ENCODE results near the gene PRXL2B.
A peak's percentile ranks its signal among the peaks of the same experiment; 100 is the strongest.
"Not testable (repeated sequence)": the region's sequence is repeated elsewhere in the genome, so short reads cannot be mapped to it uniquely, and the experiment has no call there.

PRXL2B gene

GRCh38 chr1:2564006-2564814, 22.4 kb upstream of the PRXL2B start:
- no peak for DNase-seq

GRCh38 chr1:2564815-2565374, 21.7 kb upstream of the PRXL2B start:
- DNase-seq: no peak

- DNase-seq: no peak
Measured at GRCh38 chr1:2566101-2567045, 20.2 kb upstream of the PRXL2B start.

GRCh38 chr1:2567083-2567679, 19.4 kb upstream of the PRXL2B start:
- DNase-seq: no peak

GRCh38 chr1:2568187-2568816, 18.3 kb upstream of the PRXL2B start:
- not testable (repeated sequence) for DNase-seq

- DNase-seq: no peak
Measured at GRCh38 chr1:2569060-2569459, 17.5 kb upstream of the PRXL2B start.

GRCh38 chr1:2569703-2570102, 16.9 kb upstream of the PRXL2B start:
- DNase-seq: not testable (repeated sequence)

- DNase-seq: no peak
Measured at GRCh38 chr1:2570332-2570731, 16.2 kb upstream of the PRXL2B start.

- DNase-seq: no peak
Measured at GRCh38 chr1:2571348-2571747, 15.2 kb upstream of the PRXL2B start.

GRCh38 chr1:2573250-2573920, 13.2 kb upstream of the PRXL2B start:
- no peak for DNase-seq

GRCh38 chr1:2574350-2574749, 12.2 kb upstream of the PRXL2B start:
- no peak for DNase-seq

GRCh38 chr1:2575801-2576663, 10.5 kb upstream of the PRXL2B start:
- DNase-seq: no peak

- DNase-seq: not testable (repeated sequence)
Measured at GRCh38 chr1:2577565-2578075, 9.0 kb upstream of the PRXL2B start.

GRCh38 chr1:2578758-2579118, 7.8 kb upstream of the PRXL2B start:
- no peak for DNase-seq

- DNase-seq: no peak
Measured at GRCh38 chr1:2580691-2581090, 5.9 kb upstream of the PRXL2B start.

GRCh38 chr1:2582391-2582790, 4.2 kb upstream of the PRXL2B start:
- DNase-seq: no peak

GRCh38 chr1:2583331-2583791, 3.2 kb upstream of the PRXL2B start:
- DNase-seq: no peak

- DNase-seq: no peak
Measured at GRCh38 chr1:2583871-2584351, 2.7 kb upstream of the PRXL2B start.

- peak in 1 of 51 donors; percentile 54 for DNase-seq
Measured at GRCh38 chr1:2584686-2585317, 1.8 kb upstream of the PRXL2B start.
